HG03460 (cell line): ENCODE data around the gene PDCD7.
"Not testable (repeated sequence)": the region's sequence is repeated elsewhere in the genome, so short reads cannot be mapped to it uniquely, and the experiment has no call there.

ENCODE experiments used
- ATAC-seq: cut with Tn5 transposase; IDR thresholded peaks from one replicate; pipeline ENCODE4 v1.9.1; 2021; ENCODE audit not compliant: unreplicated experiment

PDCD7 gene

GRCh38 chr15:65133548-65134200 is at the start of gene PDCD7:
Gene PDCD7 (minus strand): TSS chr15:65133808. CDS start chr15:65133781, 27 bp downstream.
- peak; percentile 91 for ATAC-seq

GRCh38 chr15:65182538-65182937 is 48.9 kb upstream of the PDCD7 start:
- ATAC-seq: no peak

GRCh38 chr15:65181582-65182353 is 48.2 kb upstream of the PDCD7 start:
- ATAC-seq: not testable (repeated sequence)

- ATAC-seq: no peak
These were observed 46.6 kb upstream of the PDCD7 start for GRCh38 chr15:65180167-65180566.

GRCh38 chr15:65177901-65178300 is 44.3 kb upstream of the PDCD7 start:
- ATAC-seq: no peak

- ATAC-seq: no peak
These were observed 42.4 kb upstream of the PDCD7 start for GRCh38 chr15:65176056-65176455.

- no peak for ATAC-seq
These were observed 41.9 kb upstream of the PDCD7 start for GRCh38 chr15:65175511-65175910.

GRCh38 chr15:65174509-65174908 is 40.9 kb upstream of the PDCD7 start:
- ATAC-seq: no peak

GRCh38 chr15:65172531-65172930 is 38.9 kb upstream of the PDCD7 start:
- ATAC-seq: no peak

- ATAC-seq: no peak
These were observed 37.8 kb upstream of the PDCD7 start for GRCh38 chr15:65171428-65171827.

GRCh38 chr15:65165875-65166274 is 32.3 kb upstream of the PDCD7 start:
- no peak for ATAC-seq

- ATAC-seq: no peak
These were observed 30.5 kb upstream of the PDCD7 start for GRCh38 chr15:65164139-65164538.

GRCh38 chr15:65163041-65163440 is 29.4 kb upstream of the PDCD7 start:
- ATAC-seq: no peak

GRCh38 chr15:65156692-65157091 is 23.1 kb upstream of the PDCD7 start:
- ATAC-seq: no peak

GRCh38 chr15:65154720-65155119 is 21.1 kb upstream of the PDCD7 start:
- ATAC-seq: no peak

GRCh38 chr15:65147902-65148301 is 14.3 kb upstream of the PDCD7 start:
- no peak for ATAC-seq

GRCh38 chr15:65146438-65146837 is 12.8 kb upstream of the PDCD7 start:
- ATAC-seq: no peak

GRCh38 chr15:65138631-65139030 is 5.0 kb upstream of the PDCD7 start:
- not testable (repeated sequence) for ATAC-seq

GRCh38 chr15:65137893-65138292 is 4.3 kb upstream of the PDCD7 start:
- ATAC-seq: not testable (repeated sequence)

GRCh38 chr15:65137089-65137488 is 3.5 kb upstream of the PDCD7 start:
- not testable (repeated sequence) for ATAC-seq

- ATAC-seq: no peak
These were observed 930 bp upstream of the PDCD7 start for GRCh38 chr15:65134538-65134937.

GRCh38 chr15:65132878-65133547 is 595 bp downstream of the PDCD7 start:
- peak; percentile 43 for ATAC-seq
